HG03135 (cell line): Measurements from ENCODE around the gene CHODL.

Source experiments
- ATAC-seq: cut with Tn5 transposase; IDR thresholded peaks from one replicate; pipeline ENCODE4 v1.9.1; 2021; ENCODE audit warnings: mild to moderate bottlenecking, moderate library complexity; ENCODE audit not compliant: unreplicated experiment

Gene CHODL

DNA sequence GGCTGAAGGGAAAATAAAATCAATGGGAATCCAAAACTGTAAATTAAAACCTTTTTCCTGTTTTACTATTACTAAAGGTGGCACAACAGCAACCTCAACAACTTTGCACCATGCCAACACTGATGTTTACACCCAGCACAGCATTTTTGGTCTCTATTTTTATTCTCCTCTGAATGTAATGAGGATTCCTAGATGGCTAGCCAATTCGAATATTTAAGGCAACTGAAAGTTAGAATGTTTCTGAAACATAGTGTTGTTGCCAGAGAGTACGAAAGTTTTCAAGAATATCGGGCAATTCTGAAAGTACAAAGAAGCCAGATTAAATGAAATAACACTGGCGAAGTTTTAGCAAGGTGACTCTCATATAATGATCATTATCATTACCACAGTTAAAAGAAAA lies 40.7 kb downstream of the CHODL start:
- no peak for ATAC-seq

DNA sequence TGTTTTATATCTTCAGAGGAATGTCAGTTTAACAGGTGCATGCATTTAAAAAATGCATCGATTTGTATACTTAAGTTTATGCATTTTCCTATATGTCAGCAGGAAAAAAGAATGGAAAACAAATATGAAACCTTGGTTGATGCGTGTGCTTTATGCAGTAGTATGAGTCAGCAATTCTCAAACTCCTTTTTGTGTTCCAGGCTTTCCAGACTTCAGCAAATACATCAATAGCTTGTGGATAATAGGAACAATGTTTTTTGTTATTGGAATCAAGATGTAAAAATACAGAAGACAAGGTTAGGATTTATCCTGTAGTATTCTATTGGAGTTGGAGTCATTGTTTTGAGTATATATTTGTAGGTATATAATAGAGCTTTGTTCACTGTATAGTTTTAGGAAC lies 45.2 kb downstream of the CHODL start:
- no peak for ATAC-seq

DNA sequence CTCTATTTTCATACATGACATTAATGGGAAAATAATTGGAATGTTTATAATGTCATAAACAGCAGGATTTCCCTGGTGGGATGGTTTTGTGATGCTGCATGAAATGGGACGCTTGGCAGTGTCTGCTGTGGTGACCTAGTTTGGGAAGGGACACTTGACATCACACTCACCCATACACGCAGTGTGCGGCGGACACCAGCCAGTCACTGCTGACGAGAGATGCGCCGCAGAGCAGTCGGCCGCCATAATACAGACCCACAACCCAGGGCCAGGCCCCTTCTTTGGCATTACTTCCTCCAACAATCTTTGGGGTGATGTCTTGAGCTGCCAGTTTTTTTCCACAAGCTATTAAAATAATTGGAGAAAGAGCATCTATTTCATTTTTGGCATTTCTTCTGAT lies 49.5 kb downstream of the CHODL start:
- ATAC-seq: no peak

DNA sequence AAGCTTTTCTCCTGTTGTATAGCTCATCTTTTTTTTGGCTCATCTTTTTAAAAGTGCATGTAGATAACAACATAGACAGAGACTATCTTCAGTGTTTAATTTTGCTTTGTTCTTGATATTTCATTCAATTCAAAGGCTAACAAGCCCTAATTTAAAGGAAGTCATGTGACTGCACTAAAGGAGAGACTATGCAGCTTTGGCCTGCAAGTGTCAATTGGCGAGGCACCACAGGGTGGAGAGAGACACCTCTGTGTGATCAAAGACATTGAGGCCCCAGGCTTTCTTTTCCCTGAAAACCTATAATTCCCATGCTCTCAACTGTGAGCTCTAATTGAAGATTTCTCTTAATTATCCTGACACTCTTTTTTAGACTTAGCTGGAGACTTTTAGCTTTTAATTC lies 53.6 kb downstream of the CHODL start:
- no peak for ATAC-seq
